ENCODE measurements around the gene SLC25A4.
"Not testable (repeated sequence)": the region's sequence is repeated elsewhere in the genome, so short reads cannot be mapped to it uniquely, and the experiment has no call there.

The SLC25A4 gene

GRCh38 chr4:185165605-185166063, 22.6 kb downstream of the SLC25A4 start:
- in situ Hi-C loops (cut with MboI; ENCODE audit: low sequenced_read_pairs) = no loop called here

- in situ Hi-C loops (cut with MboI; ENCODE audit: low sequenced_read_pairs) = no loop called here
These were observed 24.2 kb downstream of the SLC25A4 start for GRCh38 chr4:185167234-185167633.

- in situ Hi-C loops (cut with MboI; ENCODE audit: low sequenced_read_pairs) = no loop called here
These were observed 28.5 kb downstream of the SLC25A4 start for GRCh38 chr4:185171373-185172071.

- in situ Hi-C loops (cut with MboI; ENCODE audit: low sequenced_read_pairs) = no loop called here
These were observed 36.4 kb downstream of the SLC25A4 start for GRCh38 chr4:185179488-185179887.

GRCh38 chr4:185182239-185182638, 39.2 kb downstream of the SLC25A4 start:
- in situ Hi-C loops (cut with MboI; ENCODE audit: low sequenced_read_pairs) = no loop called here

GRCh38 chr4:185183622-185184281, 40.7 kb downstream of the SLC25A4 start:
- in situ Hi-C loops (cut with MboI; ENCODE audit: low sequenced_read_pairs) = no loop called here

GRCh38 chr4:185186769-185187168, 43.7 kb downstream of the SLC25A4 start:
- in situ Hi-C loops (cut with MboI; ENCODE audit: low sequenced_read_pairs) = no loop called here

- in situ Hi-C loops (cut with MboI; ENCODE audit: low sequenced_read_pairs) = no loop called here
These were observed 46.7 kb downstream of the SLC25A4 start for GRCh38 chr4:185189606-185190305.

GRCh38 chr4:185190306-185190856, 47.3 kb downstream of the SLC25A4 start:
- in situ Hi-C loops (cut with MboI; ENCODE audit: low sequenced_read_pairs) = no loop called here

- in situ Hi-C loops (cut with MboI; ENCODE audit: low sequenced_read_pairs) = no loop called here
These were observed 49.0 kb downstream of the SLC25A4 start for GRCh38 chr4:185192059-185192458.

- in situ Hi-C loops (cut with MboI; ENCODE audit: low sequenced_read_pairs) = no loop called here
These were observed 52.1 kb downstream of the SLC25A4 start for GRCh38 chr4:185194924-185195888.

GRCh38 chr4:185196437-185196836, 53.4 kb downstream of the SLC25A4 start:
- in situ Hi-C loops (cut with MboI; ENCODE audit: low sequenced_read_pairs) = no loop called here

GRCh38 chr4:185198189-185198588, 55.1 kb downstream of the SLC25A4 start:
- in situ Hi-C loops (cut with MboI; ENCODE audit: low sequenced_read_pairs) = not testable (repeated sequence)

Measured in HL-60/S4 treated with phorbol 12-myristate 13-acetate at 8.2 ng/mL for 4 days and 3 days (cell line).